Activated CD4-positive, alpha-beta memory T cell treated with anti-CD3 and anti-CD28 coated beads, Interleukin-2, amount 10 ng/mL, durations not matched to agents 7 days and 5 days (primary cell): Measurements from ENCODE around the gene MET. TPM values are rescaled to one million over a fixed set of nuclear protein-coding genes. Genes with fewer than 3 reads are reported as not detected.

ENCODE experiments used
- CTCF ChIA-PET: fragments of 350-600 bp; sonication (Branson Sonifier 250); formaldehyde crosslinking; loops from one replicate; lab custom pipeline; 2021; ENCODE audit warnings: antibody characterized with exemption, inconsistent platforms; lab: Charles Lee
- POLR2A ChIA-PET: fragments of 350-600 bp; sonication (Branson Sonifier 250); formaldehyde crosslinking; loops from one replicate; lab custom pipeline; 2021; ENCODE audit warnings: antibody characterized with exemption; lab: Charles Lee
- DNase-seq: peaks from one replicate; pipeline ENCODE4 v3.0.0-alpha.2; 2020
- H3K27ac Mint-ChIP-seq: one replicate; pipeline ENCODE4 v1.8.0; 2021; ENCODE audit warnings: mild to moderate bottlenecking, mixed read lengths
- H3K27me3 Mint-ChIP-seq: one replicate; pipeline ENCODE4 v1.8.0; 2021; ENCODE audit warnings: mixed read lengths
- H3K36me3 Mint-ChIP-seq: one replicate; pipeline ENCODE4 v1.8.0; 2021; ENCODE audit warnings: low read depth, mixed read lengths
- H3K4me1 Mint-ChIP-seq: one replicate; pipeline ENCODE4 v1.8.0; 2021; ENCODE audit warnings: mixed read lengths
- H3K4me3 Mint-ChIP-seq: one replicate; pipeline ENCODE4 v1.8.0; 2021; ENCODE audit warnings: mild to moderate bottlenecking, mixed read lengths
- H3K9me3 Mint-ChIP-seq: one replicate; pipeline ENCODE4 v1.8.0; 2021; ENCODE audit warnings: mixed read lengths
- total RNA-seq, 2 experiments: library from RNA; stranded (reverse); gene quantifications; one replicate each; pipeline ENCODE4 v1.2.3, GENCODE V29; 2021

The MET gene
- total RNA-seq, 2 experiments from 2014 or later: 0.65 to 0.83 TPM

DNA sequence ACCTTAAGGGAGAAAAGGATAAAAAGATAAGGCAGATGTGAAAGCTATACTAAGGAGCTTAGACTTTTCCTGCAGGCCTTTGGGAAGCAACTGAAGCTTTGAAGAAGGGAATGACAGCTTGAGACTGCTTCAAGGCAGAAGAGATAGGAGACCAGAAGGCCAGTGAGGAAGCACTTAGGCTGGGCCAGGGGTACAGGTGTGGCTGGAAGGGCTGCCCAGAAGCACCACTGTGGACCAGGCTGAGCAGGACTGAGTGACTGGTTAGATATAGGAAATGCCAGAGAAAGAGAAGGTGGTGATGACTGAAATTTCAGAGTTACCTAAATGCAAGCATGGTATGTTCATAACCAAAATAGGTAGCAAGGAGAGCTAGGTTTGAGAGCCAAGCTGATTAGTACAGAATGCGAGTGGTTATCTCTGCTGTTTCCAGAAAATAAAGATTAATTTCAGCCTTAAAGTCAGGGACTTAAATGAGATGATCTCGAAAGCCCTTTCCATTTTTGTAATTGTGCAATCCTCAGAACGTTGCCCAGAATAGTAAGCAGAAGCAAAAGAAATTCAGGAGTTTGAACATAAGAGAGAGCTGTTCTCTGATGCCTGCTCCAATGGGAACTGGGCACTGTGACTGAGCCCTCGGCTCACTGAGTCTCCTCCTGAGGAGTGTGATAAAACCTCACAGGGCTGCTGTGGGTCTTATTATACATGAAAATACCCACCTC lies 54.9 kb downstream of the MET start:
- ChIA-PET POLR2A (no interaction called here), CTCF (no interaction called here)
- Mint-ChIP-seq H3K27ac (no peak overlapping the region), H3K9me3 (no peaks in the 10 kb centered on the region), H3K4me1 (no peaks in the 10 kb centered on the region), H3K36me3 (no peaks in the 10 kb centered on the region), H3K27me3 (peaks cover 7% of the 10 kb centered on the region), H3K4me3 (no peak overlapping the region)
- no peak for DNase-seq

DNA sequence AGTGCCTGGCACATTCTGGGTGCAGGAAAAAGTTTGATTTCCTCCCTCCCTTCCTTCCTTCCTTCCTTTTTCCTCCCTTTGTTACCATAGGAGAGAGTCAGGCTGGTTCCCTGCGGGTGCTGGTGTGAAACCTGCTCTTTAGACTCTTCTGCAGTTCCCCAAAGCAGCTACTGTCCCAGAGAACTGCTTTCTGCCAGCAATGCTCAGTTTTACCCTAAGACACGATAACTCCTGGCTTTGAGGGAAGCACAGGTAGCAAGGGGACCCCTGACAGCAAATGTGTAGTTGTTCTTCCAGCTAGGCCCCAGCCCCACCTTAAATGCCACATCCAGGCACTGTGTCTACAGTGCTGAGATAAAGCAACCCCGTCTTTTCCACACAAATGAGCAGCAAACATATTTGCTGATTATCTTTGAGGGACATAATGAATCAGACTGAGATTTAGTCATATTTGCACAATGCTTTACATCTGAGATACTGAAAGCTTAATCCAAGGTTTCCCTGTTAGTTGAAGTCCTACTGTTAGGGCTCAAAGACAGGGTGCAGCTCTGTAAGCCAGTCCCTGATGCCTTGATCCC lies 55.5 kb downstream of the MET start:
- DNase-seq: no peak
- ChIA-PET POLR2A (no interaction called here), CTCF (no interaction called here)
- H3K9me3 Mint-ChIP-seq: no peaks in the 10 kb centered on the region
- H3K4me1 Mint-ChIP-seq: no peaks in the 10 kb centered on the region
- H3K27me3 Mint-ChIP-seq: peaks cover 7% of the 10 kb centered on the region
- H3K27ac Mint-ChIP-seq: no peak overlapping the region
- H3K36me3 Mint-ChIP-seq: no peaks in the 10 kb centered on the region
- H3K4me3 Mint-ChIP-seq: no peak overlapping the region

DNA sequence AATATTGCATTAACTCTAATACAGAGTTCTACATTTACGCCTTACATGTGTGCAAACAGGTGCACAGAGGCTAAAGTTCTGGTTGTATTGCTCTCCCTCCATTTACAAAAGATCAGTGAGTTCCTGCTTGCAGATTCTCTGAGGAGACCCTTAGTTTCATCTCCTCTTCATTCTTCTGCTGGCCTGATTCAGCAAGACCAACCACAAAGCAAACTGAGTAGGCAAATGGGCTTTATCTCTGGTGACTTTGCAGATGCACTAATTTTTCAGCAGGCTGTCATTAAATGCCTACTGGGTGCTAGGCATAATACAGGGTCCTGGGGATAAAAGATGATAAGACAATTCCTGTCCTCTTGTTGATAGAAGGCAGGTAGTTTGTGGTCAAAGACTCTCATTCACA lies 56.4 kb downstream of the MET start:
- H3K4me3 Mint-ChIP-seq: no peak overlapping the region
- ChIA-PET CTCF (no interaction called here), POLR2A (no interaction called here)
- H3K27me3 Mint-ChIP-seq: peaks cover 9% of the 10 kb centered on the region
- no peak overlapping the region for H3K27ac Mint-ChIP-seq
- H3K4me1 Mint-ChIP-seq: no peaks in the 10 kb centered on the region
- H3K36me3 Mint-ChIP-seq: no peaks in the 10 kb centered on the region
- H3K9me3 Mint-ChIP-seq: no peaks in the 10 kb centered on the region
- DNase-seq: no peak

DNA sequence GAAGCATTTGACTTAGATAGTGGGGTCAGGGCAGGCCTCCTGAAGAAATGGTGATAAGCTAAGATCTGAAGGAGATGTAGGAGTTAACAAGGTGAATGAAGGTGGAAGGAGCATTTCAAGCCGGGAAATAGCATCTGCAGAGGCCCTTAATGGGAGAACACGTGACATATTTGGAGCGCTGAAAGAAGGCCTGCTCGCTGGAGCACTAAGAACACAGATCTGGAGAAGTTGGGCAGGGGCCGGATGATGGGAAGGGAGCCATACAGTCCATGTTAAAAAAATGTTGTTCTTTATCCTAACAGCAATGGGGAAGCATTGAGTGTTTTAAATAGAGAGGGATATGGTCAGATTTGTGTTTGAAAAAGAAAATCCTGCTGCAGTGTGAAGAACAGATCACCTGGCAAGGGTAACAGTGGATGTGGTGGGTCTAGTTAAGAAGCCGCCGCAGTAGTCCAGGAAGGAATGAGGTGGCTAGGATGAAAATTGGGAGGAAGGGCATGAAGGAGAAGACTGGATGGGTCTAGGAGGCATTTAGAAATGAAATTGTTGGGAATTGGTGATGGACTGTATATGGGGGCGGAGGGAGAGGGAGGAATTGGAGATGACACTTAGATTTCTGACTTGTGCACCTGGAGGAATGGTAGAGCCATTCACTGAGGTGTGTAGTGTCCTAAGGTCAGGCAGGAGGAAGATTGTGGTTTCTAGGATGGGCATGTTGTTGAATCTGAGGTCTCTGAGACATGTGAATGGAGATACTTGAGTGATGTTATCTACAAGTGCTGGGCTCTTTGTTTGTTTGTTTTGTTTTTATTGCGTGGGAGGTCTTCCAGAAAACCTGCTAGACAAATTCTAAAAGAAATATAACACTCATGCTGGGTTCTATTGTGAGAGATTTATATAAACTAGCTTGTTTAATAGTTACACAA lies 58.4 kb downstream of the MET start:
- H3K27me3 Mint-ChIP-seq: peaks cover 10% of the 10 kb centered on the region
- H3K9me3 Mint-ChIP-seq: no peaks in the 10 kb centered on the region
- CTCF ChIA-PET: no interaction called here
- H3K4me3 Mint-ChIP-seq: no peak overlapping the region
- DNase-seq: no peak
- POLR2A ChIA-PET: no interaction called here
- no peak overlapping the region for H3K27ac Mint-ChIP-seq
- no peaks in the 10 kb centered on the region for H3K4me1 Mint-ChIP-seq
- no peaks in the 10 kb centered on the region for H3K36me3 Mint-ChIP-seq

DNA sequence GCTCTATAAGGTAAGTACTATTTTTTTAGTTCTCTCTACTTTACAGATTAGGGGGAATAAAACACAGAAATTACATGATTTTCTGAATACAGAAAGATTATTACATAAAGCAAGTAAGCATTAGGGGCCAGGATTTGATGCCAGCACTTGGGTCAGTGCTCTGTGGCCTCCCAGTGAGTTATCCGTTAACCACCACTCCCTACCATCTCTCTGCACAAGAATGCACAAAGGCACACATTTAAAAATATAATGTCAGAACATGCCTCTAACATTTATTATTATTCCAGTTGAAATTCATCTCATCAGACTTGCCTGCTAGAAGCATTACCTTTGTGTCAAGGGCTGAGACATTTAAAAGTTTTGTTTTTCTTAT lies 59.0 kb downstream of the MET start:
- Mint-ChIP-seq H3K4me3 (no peak overlapping the region), H3K36me3 (no peaks in the 10 kb centered on the region), H3K4me1 (no peaks in the 10 kb centered on the region), H3K27ac (no peak overlapping the region), H3K27me3 (peaks cover 10% of the 10 kb centered on the region), H3K9me3 (no peaks in the 10 kb centered on the region)
- ChIA-PET CTCF (no interaction called here), POLR2A (no interaction called here)
- DNase-seq: no peak

DNA sequence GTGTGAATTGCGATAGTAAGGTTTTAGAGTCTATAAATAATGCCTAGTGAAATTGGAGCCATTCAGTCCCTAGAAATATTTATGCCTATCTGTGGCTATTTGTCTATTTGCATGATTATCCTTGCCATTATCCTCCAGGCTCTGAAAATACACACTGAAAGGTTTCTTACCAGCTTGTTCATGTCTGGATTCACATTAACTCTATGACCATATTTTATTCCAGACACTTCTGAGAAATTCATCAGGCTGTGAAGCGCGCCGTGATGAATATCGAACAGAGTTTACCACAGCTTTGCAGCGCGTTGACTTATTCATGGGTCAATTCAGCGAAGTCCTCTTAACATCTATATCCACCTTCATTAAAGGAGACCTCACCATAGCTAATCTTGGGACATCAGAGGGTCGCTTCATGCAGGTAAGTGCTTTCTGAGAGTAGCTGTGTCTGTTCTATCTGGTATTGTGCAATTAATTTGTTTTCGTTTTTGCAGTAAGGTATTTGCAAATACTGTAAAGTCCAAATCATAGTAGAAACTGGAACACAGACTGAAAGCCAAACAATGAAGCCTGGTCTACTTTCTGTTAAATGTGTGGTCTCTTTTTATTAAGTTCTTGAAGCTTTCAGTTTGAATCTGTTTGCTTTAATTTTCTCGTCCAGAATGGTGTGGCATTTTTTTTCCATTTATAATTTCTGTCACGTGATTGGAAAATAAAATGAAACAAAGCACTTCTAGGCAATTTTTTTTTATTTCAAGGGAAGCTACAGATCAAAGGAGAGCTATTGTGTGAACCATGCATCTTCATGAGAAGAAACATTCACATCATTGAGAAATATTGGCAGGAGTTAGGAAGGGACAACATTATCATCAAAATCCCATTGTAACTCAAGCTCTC lies 59.7 kb downstream of the MET start:
- Mint-ChIP-seq H3K4me3 (no peak overlapping the region), H3K4me1 (no peaks in the 10 kb centered on the region), H3K36me3 (no peaks in the 10 kb centered on the region), H3K27me3 (peaks cover 11% of the 10 kb centered on the region), H3K9me3 (no peaks in the 10 kb centered on the region), H3K27ac (no peak overlapping the region)
- ChIA-PET CTCF (no interaction called here), POLR2A (no interaction called here)
- no peak for DNase-seq

DNA sequence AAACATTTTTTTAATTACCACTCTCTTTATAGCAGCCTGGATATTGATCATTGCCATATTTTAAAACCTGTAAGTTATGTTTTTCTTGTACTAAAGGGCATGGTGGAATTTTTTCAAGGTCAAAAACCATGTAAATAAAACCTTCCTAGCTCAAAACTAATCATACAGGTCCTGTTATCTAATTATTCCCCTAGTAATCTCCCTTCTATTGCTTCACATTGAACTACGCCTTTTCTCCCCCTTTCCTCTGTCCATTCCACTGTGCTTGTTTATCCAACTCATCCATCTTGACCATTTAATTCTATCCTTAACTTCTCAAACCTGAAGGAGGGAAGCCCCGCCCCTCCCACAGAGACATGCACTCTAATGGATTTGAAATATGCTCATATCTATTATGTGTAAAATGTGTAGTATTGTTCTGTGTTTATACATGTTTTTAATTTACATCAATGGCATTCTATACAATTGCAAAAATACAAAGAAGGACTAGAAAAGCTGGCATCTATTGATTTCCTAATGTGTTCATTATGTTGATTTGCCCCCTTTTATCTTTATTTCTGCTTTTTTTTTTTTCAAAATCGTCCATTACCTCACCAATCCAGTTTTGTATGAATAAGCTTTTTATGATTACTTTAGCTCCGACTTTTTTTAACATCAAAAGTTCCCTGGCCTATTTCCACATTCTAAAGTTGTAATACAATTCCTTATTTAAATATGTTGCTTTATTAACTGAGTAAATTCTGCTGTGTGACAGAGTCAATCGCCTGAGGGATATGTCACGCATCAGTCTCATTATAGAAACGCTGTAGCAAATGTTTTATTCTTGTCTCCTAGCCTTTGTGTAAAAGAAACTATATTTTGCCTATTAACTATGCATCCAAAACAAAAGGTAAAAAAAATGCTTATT lies 61.0 kb downstream of the MET start:
- Mint-ChIP-seq H3K27me3 (peaks cover 16% of the 10 kb centered on the region), H3K36me3 (no peaks in the 10 kb centered on the region), H3K27ac (no peak overlapping the region), H3K4me3 (no peak overlapping the region), H3K4me1 (no peaks in the 10 kb centered on the region), H3K9me3 (no peaks in the 10 kb centered on the region)
- DNase-seq: no peak
- ChIA-PET CTCF (interaction anchor here (1.0 kb wide), 1 partner anchor 103 kb away, joined by 3 read pairs; no protein-coding TSS in a partner anchor), POLR2A (no interaction called here)

DNA sequence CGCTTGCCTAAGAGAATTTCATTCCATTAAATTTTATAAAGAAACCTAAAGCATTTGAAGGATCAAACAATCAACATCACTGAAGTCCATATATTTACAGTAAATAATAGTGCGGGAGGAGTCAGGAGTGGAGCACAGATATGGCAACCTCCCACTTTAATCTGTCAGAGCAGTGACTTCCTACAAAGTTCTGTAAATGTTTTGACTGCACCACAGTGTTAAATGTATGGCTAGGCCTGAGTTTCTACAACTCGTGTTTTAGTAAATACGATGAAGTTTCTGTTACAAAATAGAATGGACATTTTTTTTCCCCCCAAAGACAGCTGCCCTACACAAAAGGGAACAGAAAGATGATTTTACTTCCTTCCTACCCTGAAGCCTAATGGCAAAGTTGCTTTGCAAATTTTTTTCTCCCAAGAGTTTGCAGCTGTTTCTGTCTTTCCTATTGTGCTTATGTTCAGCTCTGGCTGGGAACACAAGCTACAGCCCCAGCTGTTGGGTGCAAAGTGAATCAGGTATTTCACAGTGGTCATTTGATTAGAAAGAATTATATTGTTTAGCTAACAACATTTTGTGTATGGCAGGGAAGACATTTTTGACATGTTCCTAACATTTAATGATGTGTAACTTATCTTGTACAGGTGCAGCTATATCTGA lies 62.1 kb downstream of the MET start:
- H3K27me3 Mint-ChIP-seq: peaks cover 21% of the 10 kb centered on the region
- CTCF ChIA-PET: no interaction called here
- no peaks in the 10 kb centered on the region for H3K36me3 Mint-ChIP-seq
- DNase-seq: no peak
- H3K4me3 Mint-ChIP-seq: no peak overlapping the region
- POLR2A ChIA-PET: no interaction called here
- H3K9me3 Mint-ChIP-seq: no peaks in the 10 kb centered on the region
- H3K4me1 Mint-ChIP-seq: no peaks in the 10 kb centered on the region
- no peak overlapping the region for H3K27ac Mint-ChIP-seq

DNA sequence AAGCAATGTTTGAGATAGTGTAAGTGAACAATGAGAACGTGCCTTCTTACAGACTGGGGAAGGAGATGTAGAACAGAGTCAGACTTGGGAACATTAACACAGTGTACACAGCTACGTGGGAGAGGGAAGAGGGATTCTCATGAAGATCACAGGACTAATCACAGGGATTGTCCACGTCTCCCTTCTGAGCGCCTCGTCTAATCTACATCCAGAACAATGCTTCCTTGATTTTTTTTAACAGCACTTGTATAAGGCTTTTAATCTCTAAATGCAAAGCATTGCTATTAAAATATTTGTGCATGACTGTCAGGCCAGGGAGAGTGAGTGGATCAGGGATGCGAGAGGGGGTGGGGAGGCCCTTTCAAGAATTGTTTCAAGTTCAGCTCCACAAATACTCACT lies 62.7 kb downstream of the MET start:
- POLR2A ChIA-PET: no interaction called here
- H3K36me3 Mint-ChIP-seq: no peaks in the 10 kb centered on the region
- no peak overlapping the region for H3K4me3 Mint-ChIP-seq
- CTCF ChIA-PET: no interaction called here
- H3K9me3 Mint-ChIP-seq: no peaks in the 10 kb centered on the region
- H3K27me3 Mint-ChIP-seq: peaks cover 21% of the 10 kb centered on the region
- H3K4me1 Mint-ChIP-seq: no peaks in the 10 kb centered on the region
- H3K27ac Mint-ChIP-seq: no peak overlapping the region
- no peak for DNase-seq

DNA sequence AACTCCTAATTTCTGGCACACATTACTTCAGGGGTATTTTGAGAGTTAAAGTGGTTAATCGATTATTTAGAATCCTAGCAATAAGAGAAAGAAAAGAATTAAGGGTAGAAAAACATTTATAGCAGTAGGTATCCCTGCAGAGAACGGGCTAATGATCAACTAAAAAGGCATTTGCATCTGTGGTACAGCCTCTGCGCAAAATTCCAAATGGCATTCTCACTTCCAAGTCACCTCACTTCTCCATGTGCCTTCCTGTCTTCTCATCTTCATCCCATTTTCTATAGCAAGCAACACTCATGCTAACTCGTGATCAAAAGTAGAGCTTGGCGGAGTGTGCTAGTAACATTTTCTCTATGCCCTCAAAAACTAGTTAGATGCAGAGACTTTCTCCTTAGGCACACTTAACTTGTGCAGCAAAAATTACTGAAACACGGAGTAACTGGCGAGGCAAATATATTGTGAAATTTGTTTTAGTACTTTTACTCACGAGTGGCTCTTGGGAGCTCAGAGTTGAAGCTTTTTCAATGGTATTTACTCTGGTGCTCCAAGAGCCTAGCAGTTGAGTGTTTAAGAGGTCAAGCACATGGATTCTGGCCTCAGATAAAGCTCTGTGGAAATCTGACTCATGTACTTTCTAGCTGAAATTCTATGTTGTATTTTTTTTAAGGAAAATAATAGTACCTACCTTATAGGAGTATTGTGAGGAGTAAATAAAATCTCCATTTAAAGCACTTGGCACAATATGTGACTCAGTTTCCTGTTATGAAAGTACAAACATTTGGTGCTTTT lies 65.1 kb downstream of the MET start:
- H3K9me3 Mint-ChIP-seq: no peaks in the 10 kb centered on the region
- H3K4me3 Mint-ChIP-seq: no peak overlapping the region
- no peak overlapping the region for H3K27ac Mint-ChIP-seq
- ChIA-PET CTCF (no interaction called here), POLR2A (no interaction called here)
- H3K36me3 Mint-ChIP-seq: no peaks in the 10 kb centered on the region
- H3K27me3 Mint-ChIP-seq: peaks cover 15% of the 10 kb centered on the region
- no peak for DNase-seq
- no peaks in the 10 kb centered on the region for H3K4me1 Mint-ChIP-seq

DNA sequence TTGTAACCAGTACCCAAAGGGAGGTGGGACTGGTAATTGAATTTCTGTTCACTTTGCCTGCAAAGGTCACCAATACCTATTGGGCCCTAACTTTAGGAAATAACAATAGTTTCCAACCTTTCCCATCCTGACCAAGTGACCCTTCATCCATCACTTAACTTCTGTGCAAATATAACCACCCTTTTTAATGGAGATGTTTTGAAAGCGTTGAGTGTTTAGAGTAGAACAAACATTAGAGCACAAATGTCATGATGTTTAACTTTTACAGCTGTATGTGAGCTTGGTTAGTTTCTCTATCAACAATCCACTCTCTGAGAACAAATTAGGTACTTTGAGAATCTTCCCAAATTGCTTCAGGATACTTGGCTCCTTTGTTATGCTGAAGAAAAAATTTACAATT lies 66.4 kb downstream of the MET start:
- no peaks in the 10 kb centered on the region for H3K4me1 Mint-ChIP-seq
- CTCF ChIA-PET: no interaction called here
- H3K27me3 Mint-ChIP-seq: peaks cover 13% of the 10 kb centered on the region

More for the DNA sequence above, 66.4 kb downstream of the MET start:
- DNase-seq: no peak
- no peaks in the 10 kb centered on the region for H3K9me3 Mint-ChIP-seq
- POLR2A ChIA-PET: no interaction called here
- no peaks in the 10 kb centered on the region for H3K36me3 Mint-ChIP-seq
- H3K27ac Mint-ChIP-seq: no peak overlapping the region
- H3K4me3 Mint-ChIP-seq: no peak overlapping the region
